ENCODE data around the gene CFAP300.

GRCh38 chr11:102012946-102013345 lies 34.3 kb upstream of the CFAP300 start:
- TF ChIP-seq CTCF (IDR thresholded peaks at IDR 0.05): no peak
- TF ChIP-seq RFX5 (IDR thresholded peaks at IDR 0.05; ENCODE audit: low read length): no peak
- no peak for TF ChIP-seq YY1 (IDR thresholded peaks at IDR 0.05; ENCODE audit: low read depth)
- no peak for TF ChIP-seq SMC3 (IDR thresholded peaks at IDR 0.05; ENCODE audit: low read depth, low read length)
- no peak for TF ChIP-seq EP300 (IDR thresholded peaks at IDR 0.05; ENCODE audit: borderline replicate concordance in 1 of 2, low read depth in 1 of 2, low read length in 1 of 2)
- no peak for TF ChIP-seq FOXM1 (IDR thresholded peaks at IDR 0.05; ENCODE audit: low read depth)
- TF ChIP-seq TCF12 (IDR thresholded peaks at IDR 0.05): no peak
- TF ChIP-seq RCOR1 (IDR thresholded peaks at IDR 0.05; ENCODE audit: low read length): no peak
- no peak for TF ChIP-seq PBX3 (IDR thresholded peaks at IDR 0.05)
- no peak for TF ChIP-seq JUND (IDR thresholded peaks at IDR 0.05)
- TF ChIP-seq TAF1 (IDR thresholded peaks at IDR 0.05; ENCODE audit: borderline replicate concordance, low read depth, low read length): no peak
- TF ChIP-seq GABPA (IDR thresholded peaks at IDR 0.05; ENCODE audit: low read depth): no peak
- no peak for TF ChIP-seq NFIC (IDR thresholded peaks at IDR 0.05; ENCODE audit: borderline replicate concordance)
